ENCODE results near the gene SYNPR. TPM values are rescaled to one million over a fixed set of nuclear protein-coding genes. Genes with fewer than 3 reads are reported as not detected.

The SYNPR gene
- polyA plus RNA-seq, 3 donors, result not detected

- Mint-ChIP-seq H3K9me3 (peaks cover 0 to 5% (median under 1%) of the 10 kb centered on the region in 7 donors), H3K27me3 (ENCODE audit: low read depth in 3 of 3) (peaks cover 0 to 6% (median 2%) of the 10 kb centered on the region in 3 donors)
These were observed 302.0 kb downstream of the SYNPR start for GRCh38 chr3:63580151-63580550.

GRCh38 chr3:63582943-63583500 is 304.9 kb downstream of the SYNPR start:
- no peak for DNase-seq
- peaks cover 0 to 6% (median 2%) of the 10 kb centered on the region in 3 donors for H3K27me3 Mint-ChIP-seq (ENCODE audit: low read depth in 3 of 3)
- no peaks in the 10 kb centered on the region for H3K79me2 ChIP-seq (ENCODE audit: insufficient read depth, low read length)
- H3K27ac Mint-ChIP-seq, result no peak overlapping the region
- no peaks in the 10 kb centered on the region for H3K27me3 ChIP-seq (ENCODE audit: control insufficient read depth in 2 of 2, insufficient read depth in 2 of 2, low read length in 2 of 2)
- H3K9ac ChIP-seq (ENCODE audit: insufficient read depth, low read length, poor library complexity, severe bottlenecking), result no peak overlapping the region
- no peaks in the 10 kb centered on the region for H3K4me1 Mint-ChIP-seq
- no peaks in the 10 kb centered on the region for H3K36me3 Mint-ChIP-seq
- H2AFZ ChIP-seq (ENCODE audit: insufficient read depth, low read depth, low read length, poor library complexity, severe bottlenecking), result no peak overlapping the region
- H3K9me3 Mint-ChIP-seq, result peaks cover 0 to 4% (median 0%) of the 10 kb centered on the region in 7 donors
- H3K4me3 ChIP-seq (replicated peaks in 1 of 3; ENCODE audit: low read depth in 2 of 3, low read length in 3 of 3), result no peak overlapping the region
- no peaks in the 10 kb centered on the region for H4K20me1 ChIP-seq (ENCODE audit: insufficient read depth, low read length)
- no peak overlapping the region for H3K4me2 ChIP-seq (replicated peaks; ENCODE audit: extremely low read depth, low read length, poor library complexity, severe bottlenecking)
- no peaks in the 10 kb centered on the region for H3K36me3 ChIP-seq (replicated peaks in 1 of 2; ENCODE audit: control insufficient read depth in 1 of 2, insufficient read depth in 2 of 2, low read length in 2 of 2)
- 75% methylated on average over 1 of the region's 3 CpGs for WGBS (ENCODE audit: insufficient coverage)
- no peak overlapping the region for H3K4me3 Mint-ChIP-seq
- TF ChIP-seq CTCF (IDR thresholded peaks at IDR 0.05), result no peak
- H3K9me3 ChIP-seq (replicated peaks in 1 of 2; ENCODE audit: control insufficient read depth in 1 of 2, insufficient read depth in 1 of 2, low read length in 2 of 2), result no peaks in the 10 kb centered on the region
- H3K4me1 ChIP-seq (ENCODE audit: control insufficient read depth in 1 of 2, insufficient read depth in 2 of 2, low read length in 2 of 2), result no peaks in the 10 kb centered on the region
- H3K27ac ChIP-seq (ENCODE audit: low read depth in 1 of 2, low read length in 2 of 2), result no peak overlapping the region
- intact Hi-C loops (cut with micrococcal nuclease), result no loop called here

More at GRCh38 chr3:63580151-63580550, 302.0 kb downstream of the SYNPR start:
- H3K27ac Mint-ChIP-seq, result no peak overlapping the region
- no peak overlapping the region for H3K27ac ChIP-seq (ENCODE audit: low read depth in 1 of 2, low read length in 2 of 2)
- no peaks in the 10 kb centered on the region for H4K20me1 ChIP-seq (ENCODE audit: insufficient read depth, low read length)
- no peaks in the 10 kb centered on the region for H3K36me3 ChIP-seq (replicated peaks in 1 of 2; ENCODE audit: control insufficient read depth in 1 of 2, insufficient read depth in 2 of 2, low read length in 2 of 2)
- no peak overlapping the region for H3K4me2 ChIP-seq (replicated peaks; ENCODE audit: extremely low read depth, low read length, poor library complexity, severe bottlenecking)
- intact Hi-C loops (cut with micrococcal nuclease), result no loop called here
- no CpG with 5 or more reads among the region's 2 CpGs for WGBS (ENCODE audit: insufficient coverage)
- no peaks in the 10 kb centered on the region for H3K4me1 Mint-ChIP-seq
- no peaks in the 10 kb centered on the region for H3K9me3 ChIP-seq (replicated peaks in 1 of 2; ENCODE audit: control insufficient read depth in 1 of 2, insufficient read depth in 1 of 2, low read length in 2 of 2)
- H3K9ac ChIP-seq (ENCODE audit: insufficient read depth, low read length, poor library complexity, severe bottlenecking), result no peak overlapping the region
- no peaks in the 10 kb centered on the region for H3K36me3 Mint-ChIP-seq
- no peaks in the 10 kb centered on the region for H3K4me1 ChIP-seq (ENCODE audit: control insufficient read depth in 1 of 2, insufficient read depth in 2 of 2, low read length in 2 of 2)
- TF ChIP-seq CTCF (IDR thresholded peaks at IDR 0.05), result no peak
- no peak overlapping the region for H3K4me3 Mint-ChIP-seq
- H3K79me2 ChIP-seq (ENCODE audit: insufficient read depth, low read length), result no peaks in the 10 kb centered on the region
- no peak overlapping the region for H2AFZ ChIP-seq (ENCODE audit: insufficient read depth, low read depth, low read length, poor library complexity, severe bottlenecking)
- no peak overlapping the region for H3K4me3 ChIP-seq (replicated peaks in 1 of 3; ENCODE audit: low read depth in 2 of 3, low read length in 3 of 3)
- no peak for DNase-seq
- H3K27me3 ChIP-seq (ENCODE audit: control insufficient read depth in 2 of 2, insufficient read depth in 2 of 2, low read length in 2 of 2), result no peaks in the 10 kb centered on the region
